ENCODE measurements around the gene GRAMD4.

The GRAMD4 gene

GRCh38 chr22:46659059-46659790 lies 39.0 kb downstream of the GRAMD4 start:
- no peak for DNase-seq

- DNase-seq, result no peak
These were observed 39.6 kb downstream of the GRAMD4 start for GRCh38 chr22:46659791-46660186.

- no peak for DNase-seq
These were observed 40.5 kb downstream of the GRAMD4 start for GRCh38 chr22:46660604-46661201.

- DNase-seq, result no peak
These were observed 41.1 kb downstream of the GRAMD4 start for GRCh38 chr22:46661221-46661851.

GRCh38 chr22:46662226-46662625 lies 42.0 kb downstream of the GRAMD4 start:
- DNase-seq, result no peak

GRCh38 chr22:46663001-46663400 lies 42.8 kb downstream of the GRAMD4 start:
- DNase-seq, result no peak

GRCh38 chr22:46663436-46664100 lies 43.4 kb downstream of the GRAMD4 start:
- DNase-seq, result no peak

- no peak for DNase-seq
These were observed 44.2 kb downstream of the GRAMD4 start for GRCh38 chr22:46664301-46664855.

GRCh38 chr22:46665151-46665695 lies 45.0 kb downstream of the GRAMD4 start:
- DNase-seq, result no peak

GRCh38 chr22:46665751-46666280 lies 45.6 kb downstream of the GRAMD4 start:
- DNase-seq, result no peak

GRCh38 chr22:46666577-46667244 lies 46.5 kb downstream of the GRAMD4 start:
- no peak for DNase-seq

- no peak for DNase-seq
These were observed 47.0 kb downstream of the GRAMD4 start for GRCh38 chr22:46667245-46667623.

- no peak for DNase-seq
These were observed 47.9 kb downstream of the GRAMD4 start for GRCh38 chr22:46668116-46668515.

GRCh38 chr22:46669201-46669600 lies 49.0 kb downstream of the GRAMD4 start:
- no peak for DNase-seq

- DNase-seq, result no peak
These were observed 51.7 kb downstream of the GRAMD4 start for GRCh38 chr22:46671824-46672432.

- DNase-seq, result no peak
These were observed 52.5 kb downstream of the GRAMD4 start for GRCh38 chr22:46672731-46673130.

GRCh38 chr22:46673205-46673604 lies 53.0 kb downstream of the GRAMD4 start:
- DNase-seq, result no peak

GRCh38 chr22:46673662-46674236 lies 53.6 kb downstream of the GRAMD4 start:
- no peak for DNase-seq

- peak; percentile 63 for DNase-seq
These were observed 54.2 kb downstream of the GRAMD4 start for GRCh38 chr22:46674367-46674781.

- no peak for DNase-seq
These were observed 54.7 kb downstream of the GRAMD4 start for GRCh38 chr22:46674906-46675305.

- no peak for DNase-seq
These were observed 55.3 kb downstream of the GRAMD4 start for GRCh38 chr22:46675479-46675878.

Data from activated gamma-delta T cell treated with Interleukin-2 at 50 U/mL for 16 hours (primary cell).